H1 (cell line): ENCODE results near the gene ALDH1B1. TPM values are rescaled to one million over a fixed set of nuclear protein-coding genes. Genes with fewer than 3 reads are reported as not detected.

Experiments
- CTCF ChIA-PET: fragments of 300-600 bp; sonication (Branson Sonifier 250); formaldehyde crosslinking; loops from one replicate; lab custom pipeline; 2021; ENCODE audit not compliant: partially characterized antibody; lab: Charles Lee
- POLR2A ChIA-PET: fragments of 300-600 bp; sonication (Branson Sonifier 250); formaldehyde crosslinking; loops from one replicate; lab custom pipeline; 2021; ENCODE audit warnings: inconsistent platforms; ENCODE audit not compliant: partially characterized antibody; lab: Charles Lee
- DNase-seq, 2 experiments: peaks; one replicate each; pipeline versions ENCODE4 v3.0.0 to v3.0.0-alpha.2; 2010 to 2022; ENCODE audit warnings: low spot score in 2 of 2, low read depth in 1 of 2, mixed read lengths in 1 of 2
- FAIRE-seq: peaks from 2 replicates; lab custom pipeline; 2011; peaks lifted over from hg19 to GRCh38; lab: Jason Lieb, UNC
- H2AFZ ChIP-seq: 2 replicates; pipeline ENCODE4 v1.8.1; 2012; ENCODE audit warnings: low read length, inconsistent platforms
- H2AK5ac ChIP-seq: 2 replicates; pipeline ENCODE4 v1.6.1; 2013; ENCODE audit warnings: low read depth, low read length
- H2BK120ac ChIP-seq: replicated peaks from 2 replicates; pipeline ENCODE3; 2013; ENCODE audit warnings: low read depth, low read length, inconsistent platforms
- H2BK12ac ChIP-seq: 2 replicates; pipeline ENCODE4 v1.6.1; 2013; ENCODE audit warnings: low read depth, low read length
- H2BK15ac ChIP-seq: 2 replicates; pipeline ENCODE4 v1.6.1; 2013; ENCODE audit warnings: low read length
- H2BK20ac ChIP-seq: 2 replicates; pipeline ENCODE4 v1.6.1; 2013; ENCODE audit warnings: low read length
- H2BK5ac ChIP-seq: 2 replicates; pipeline ENCODE4 v1.6.1; 2013; ENCODE audit warnings: low read depth, low read length
- H3K14ac ChIP-seq: 2 replicates; pipeline ENCODE4 v1.6.1; 2013; ENCODE audit warnings: inconsistent platforms; ENCODE audit not compliant: insufficient read length
- H3K18ac ChIP-seq: 2 replicates; pipeline ENCODE4 v1.6.1; 2013; ENCODE audit warnings: low read length; ENCODE audit errors: extremely low read depth
- H3K23ac ChIP-seq: 2 replicates; pipeline ENCODE4 v1.6.1; 2013; ENCODE audit warnings: inconsistent platforms; ENCODE audit not compliant: insufficient read length
- H3K23me2 ChIP-seq: 2 replicates; pipeline ENCODE4 v1.6.1; 2013; ENCODE audit warnings: low read depth, low read length
- H3K27ac ChIP-seq: 2 replicates; pipeline ENCODE4 v1.6.1; 2011; ENCODE audit warnings: low read depth, low read length, inconsistent platforms
- H3K27me3 ChIP-seq, 4 experiments: replicated peaks in 1 of 4; 1 replicate in 1 of 4; 2 replicates in 3 of 4; pipeline versions ENCODE4 v1.6.1 to v1.8.1; 2011 to 2013; ENCODE audit warnings: low read length in 3 of 4, mild to moderate bottlenecking in 3 of 4, inconsistent platforms in 2 of 4, mixed read lengths in 2 of 4, moderate library complexity in 1 of 4; ENCODE audit not compliant: control insufficient read depth in 3 of 4, insufficient read depth in 3 of 4; ENCODE audit errors: extremely low read depth in 1 of 4
- H3K36me3 ChIP-seq, 4 experiments: 2 replicates each; pipeline versions ENCODE4 v1.6.1 to v1.8.1; 2011 to 2013; ENCODE audit warnings: mild to moderate bottlenecking in 4 of 4, low read length in 3 of 4, moderate library complexity in 2 of 4, control low read depth in 1 of 4, inconsistent platforms in 1 of 4; ENCODE audit not compliant: insufficient read depth in 4 of 4, control insufficient read depth in 2 of 4
- H3K4ac ChIP-seq: replicated peaks from 2 replicates; pipeline ENCODE3; 2013; ENCODE audit warnings: low read length, low read depth, mixed read lengths, inconsistent platforms; ENCODE audit not compliant: insufficient read length
- H3K4me1 ChIP-seq, 4 experiments: replicated peaks in 1 of 4; 1 replicate in 1 of 4; 2 replicates in 3 of 4; pipeline versions ENCODE4 v1.6.1 to v1.8.1; 2011 to 2013; ENCODE audit warnings: low read length in 3 of 4, inconsistent platforms in 2 of 4, mixed read lengths in 1 of 4; ENCODE audit not compliant: insufficient read depth in 4 of 4, control insufficient read depth in 3 of 4
- H3K4me2 ChIP-seq, 2 experiments: 2 replicates each; pipeline versions ENCODE4 v1.6.1 to v1.8.1; 2011 to 2013; ENCODE audit warnings: low read depth in 2 of 2, low read length in 2 of 2, control low read depth in 1 of 2, inconsistent platforms in 1 of 2, mild to moderate bottlenecking in 1 of 2; ENCODE audit not compliant: insufficient read depth in 1 of 2
- H3K4me3 ChIP-seq, 4 experiments: fragments of 200-600, 300-600 bp in 1 of 4; sonication (generic), shearing (Covaris generic), sonication (Bioruptor Twin) in 1 of 4; 2 replicates each; pipeline versions ENCODE4 v1.5.1 to v1.8.1; 2011 to 2016; ENCODE audit warnings: low read length in 4 of 4, low read depth in 3 of 4, control low read depth in 2 of 4, inconsistent platforms in 2 of 4, mild to moderate bottlenecking in 2 of 4, mixed read lengths in 1 of 4, moderate library complexity in 1 of 4; ENCODE audit not compliant: insufficient read depth in 2 of 4; ENCODE audit errors: extremely low read depth in 1 of 4
- H3K56ac ChIP-seq: replicated peaks from 2 replicates; pipeline ENCODE3; 2013; ENCODE audit warnings: low read depth, mild to moderate bottlenecking, mixed read lengths, low read length, inconsistent platforms; ENCODE audit not compliant: insufficient read length
- H3K79me1 ChIP-seq: 2 replicates; pipeline ENCODE4 v1.6.1; 2013; ENCODE audit warnings: low read depth, low read length, control low read depth
- H3K79me2 ChIP-seq, 2 experiments: 2 replicates each; pipeline versions ENCODE4 v1.6.1 to v1.8.1; 2012 to 2013; ENCODE audit warnings: low read length in 2 of 2, mild to moderate bottlenecking in 2 of 2, inconsistent platforms in 1 of 2; ENCODE audit not compliant: insufficient read depth in 2 of 2, control insufficient read depth in 1 of 2
- H3K9ac ChIP-seq, 4 experiments: replicated peaks in 1 of 4; 1 replicate in 1 of 4; 2 replicates in 3 of 4; pipeline versions ENCODE4 v1.6.1 to v1.8.1; 2011 to 2013; ENCODE audit warnings: low read depth in 3 of 4, low read length in 3 of 4, control low read depth in 2 of 4, mild to moderate bottlenecking in 2 of 4, moderate library complexity in 2 of 4, inconsistent platforms in 1 of 4; ENCODE audit errors: extremely low read depth in 1 of 4
- H3K9me3 ChIP-seq, 2 experiments: 2 replicates each; pipeline versions ENCODE4 v1.6.1 to v1.8.1; 2012 to 2013; ENCODE audit warnings: mild to moderate bottlenecking in 2 of 2, moderate library complexity in 2 of 2, control low read depth in 1 of 2, inconsistent platforms in 1 of 2, low read depth in 1 of 2, low read length in 1 of 2, mixed read lengths in 1 of 2; ENCODE audit not compliant: insufficient read depth in 2 of 2
- H4K20me1 ChIP-seq, 2 experiments: replicated peaks in 1 of 2; 2 replicates each; pipeline versions ENCODE3 to v1.8.1; 2011 to 2013; ENCODE audit warnings: inconsistent platforms in 2 of 2, low read length in 2 of 2, mild to moderate bottlenecking in 1 of 2; ENCODE audit not compliant: insufficient read depth in 2 of 2, control insufficient read depth in 1 of 2
- H4K5ac ChIP-seq: 2 replicates; pipeline ENCODE4 v1.6.1; 2013; ENCODE audit warnings: low read length, low read depth, mixed read lengths, inconsistent platforms; ENCODE audit not compliant: insufficient read length
- H4K8ac ChIP-seq: 2 replicates; pipeline ENCODE4 v1.8.0; 2013; ENCODE audit warnings: mild to moderate bottlenecking, moderate library complexity, low read length, inconsistent platforms; ENCODE audit not compliant: insufficient read depth; ENCODE audit errors: extremely low read depth
- H4K91ac ChIP-seq: replicated peaks from 2 replicates; pipeline ENCODE3; 2013; ENCODE audit warnings: low read length, mixed read lengths, inconsistent platforms; ENCODE audit not compliant: insufficient read length
- ATF3 ChIP-seq: IDR thresholded peaks from 2 replicates; pipeline ENCODE4 v1.6.1; 2011; ENCODE audit warnings: low read depth, mild to moderate bottlenecking, low read length; ENCODE audit not compliant: insufficient read depth
- CEBPB ChIP-seq: IDR thresholded peaks from 2 replicates; pipeline ENCODE4 v1.6.1; 2012; ENCODE audit warnings: low read depth, low read length
- EGR1 ChIP-seq: IDR thresholded peaks from 2 replicates; pipeline ENCODE4 v1.6.1; 2011; ENCODE audit warnings: low read depth, low read length, borderline replicate concordance
- EZH2 ChIP-seq: fragments of 200-600 bp; sonication (generic); IDR thresholded peaks from 2 replicates; pipeline ENCODE4 v1.7.1; 2012; ENCODE audit warnings: low read depth, mild to moderate bottlenecking, moderate library complexity, low read length, inconsistent platforms; ENCODE audit not compliant: severe bottlenecking
- KDM1A ChIP-seq: fragments of 200-600, 300-600 bp; sonication (generic); IDR thresholded peaks from 2 replicates; pipeline ENCODE4 v1.7.1; 2016; ENCODE audit warnings: mild to moderate bottlenecking, low read length, borderline replicate concordance
- KDM4A ChIP-seq: IDR thresholded peaks from one replicate; pipeline ENCODE4 v1.7.1; 2012; ENCODE audit warnings: low read depth, mild to moderate bottlenecking, moderate library complexity, low read length, inconsistent platforms; ENCODE audit not compliant: severe bottlenecking
- RAD21 ChIP-seq, 2 experiments: IDR thresholded peaks in 1 of 2; conservative IDR thresholded peaks in 1 of 2; 2 replicates each; pipeline ENCODE4 v1.6.1; 2011; ENCODE audit warnings: low read depth in 2 of 2, low read length in 2 of 2, improper control_type of control experiment in 1 of 2, inconsistent platforms in 1 of 2, mild to moderate bottlenecking in 1 of 2, moderate library complexity in 1 of 2
- SP4 ChIP-seq: IDR thresholded peaks from 2 replicates; pipeline ENCODE4 v1.6.1; 2012; ENCODE audit warnings: low read length, inconsistent platforms
- TAF1 ChIP-seq: IDR thresholded peaks from 2 replicates; pipeline ENCODE4 v1.6.1; 2011; ENCODE audit warnings: mild to moderate bottlenecking, low read depth, low read length
- TCF12 ChIP-seq: IDR thresholded peaks from 2 replicates; pipeline ENCODE4 v1.6.1; 2011; ENCODE audit warnings: low read depth, mild to moderate bottlenecking, low read length
- WGBS, 2 experiments: shearing (Covaris generic) in 1 of 2; methylation state at CpG; one replicate each; pipeline versions ENCODE4 v1.1.6 to v1.1.7; 2013 to 2015; ENCODE audit warnings: low lambda C conversion rate in 2 of 2, mixed read lengths in 2 of 2, inconsistent platforms in 1 of 2, low coverage in 1 of 2, missing lambda C conversion rate in 1 of 2; ENCODE audit not compliant: insufficient replicate concordance in 2 of 2, insufficient coverage in 1 of 2, insufficient read length in 1 of 2; ENCODE audit errors: extremely low coverage in 1 of 2, missing lambda C conversion rate in 1 of 2; 5-methylcytosine and 5-hydroxymethylcytosine counted together
- polyA plus RNA-seq, 7 experiments: library from polyadenylated mRNA; depleted of rRNA in 3 of 7; stranded (reverse) in 5 of 7; unstranded in 2 of 7; fragments of >200 nt in 5 of 7; fragments of 200-250 nt in 2 of 7; gene quantifications; 1 replicate in 5 of 7; 2 replicates in 1 of 7; 4 replicates in 1 of 7; pipeline versions ENCODE4 v1.2.1 to v1.2.3, GENCODE V29; 2011 to 2013; ENCODE audit warnings: missing spikeins in 2 of 7, mixed read lengths in 2 of 7
- total RNA-seq: library from RNA; stranded (reverse); fragmentation: NEBNext Ultra II Directional; extraction: Animal tissue kit (Norgen Biotek cat#: 25700); gene quantifications from 2 replicates; pipeline ENCODE4 v1.2.1, GENCODE V29; 2021

ALDH1B1 gene
- total and polyA plus RNA-seq, 2 of the 8 experiments (the other 6 are each of a cell fraction or from before 2014, with no cell fraction given): 41.6 to 78.7 TPM

- H4K8ac ChIP-seq: no peak overlapping the region
- H3K23ac ChIP-seq: no peak overlapping the region
- no peak overlapping the region for H3K4ac ChIP-seq
- FAIRE-seq (no peak), DNase-seq (no peak)
- WGBS, 2 experiments: 73% methylated on average over 3 of the region's 3 CpGs; no CpG with 5 or more reads in 1 of the 2 experiments
- no peak overlapping the region for H3K9ac ChIP-seq
- H4K5ac ChIP-seq: no peak overlapping the region
- H2BK12ac ChIP-seq: no peak overlapping the region
- H4K91ac ChIP-seq: no peak overlapping the region
- peaks cover 0 to 4% (median under 1%) of the 10 kb centered on the region in 4 experiments; a peak in 3 of 7 replicates for H3K27me3 ChIP-seq
- no peak overlapping the region; the same call in 1 of the 2 replicates for H3K18ac ChIP-seq
- no peak overlapping the region for H2AK5ac ChIP-seq
- H2BK5ac ChIP-seq: no peak overlapping the region
- H3K4me1 ChIP-seq: no peaks in the 10 kb centered on the region
- H4K20me1 ChIP-seq: no peaks in the 10 kb centered on the region
- H3K79me1 ChIP-seq: no peaks in the 10 kb centered on the region
- H3K56ac ChIP-seq: no peak overlapping the region
- H3K27ac ChIP-seq: no peak overlapping the region
- no peaks in the 10 kb centered on the region for H3K79me2 ChIP-seq
- no peak overlapping the region for H2BK15ac ChIP-seq
- no peak overlapping the region for H2BK120ac ChIP-seq
- H3K36me3 ChIP-seq: no peaks in the 10 kb centered on the region
- no peak overlapping the region for H3K4me2 ChIP-seq
- H3K14ac ChIP-seq: no peak overlapping the region
- H3K4me3 ChIP-seq: no peak overlapping the region
- CTCF ChIA-PET: interaction anchor here (0.7 to 6.2 kb wide), 7 partner anchors 8 to 521 kb away, joined by 3 to 50 read pairs (median 4); partner anchors contain the start of gene IGFBPL1
- no peak overlapping the region for H2BK20ac ChIP-seq
- H2AFZ ChIP-seq: no peak overlapping the region
- H3K9me3 ChIP-seq: 0 out of 4 replicates have a peak, but pooled peaks cover 0 to 5% of the 10 kb centered on the region in 2 experiments
- POLR2A ChIA-PET: interaction anchor here (0.7 kb wide), 1 partner anchor 20 kb away, joined by 3 read pairs; no protein-coding TSS in a partner anchor
- no peaks in the 10 kb centered on the region for H3K23me2 ChIP-seq
- TF ChIP-seq KDM4A (no peak), KDM1A (no peak), RAD21 (IDR thresholded peaks at IDR 0.05 in 1 of 2, conservative IDR thresholded peaks at IDR 0.05 in 1 of 2; ENCODE audit: low read depth in 2 of 2, low read length in 2 of 2) (no peak), EGR1 (no peak), CEBPB (no peak), TAF1 (no peak), EZH2 (no peak), TCF12 (no peak), SP4 (no peak), ATF3 (no peak)
Measured at GRCh38 chr9:38434365-38434764, 41.9 kb downstream of the ALDH1B1 start.
